ENCODE data around the gene LAMA3. TPM values are rescaled to one million over a fixed set of nuclear protein-coding genes. Genes with fewer than 3 reads are reported as not detected.

LAMA3 gene
- total and polyA plus RNA-seq, 2 of the 13 experiments (the other 11 are each of a cell fraction or from before 2014, with no cell fraction given), result 0.45 to 2.2 TPM

GRCh38 chr18:23982155-23983079 is 293.2 kb downstream of the LAMA3 start (continued):
- TF ChIP-seq ZNF281 (CRISPR knock-in tag; IDR thresholded peaks at IDR 0.05; ENCODE audit: borderline replicate concordance), result peak; percentile 69; the same call in 1 of the 2 replicates
- no peak for TF ChIP-seq ZNF326 (CRISPR knock-in tag; IDR thresholded peaks at IDR 0.05; ENCODE audit: borderline replicate concordance)
- no peak for TF ChIP-seq JARID2 (CRISPR knock-in tag; IDR thresholded peaks at IDR 0.05; ENCODE audit: insufficient replicate concordance)
- TF ChIP-seq STAT5B (CRISPR knock-in tag; IDR thresholded peaks at IDR 0.05), result no peak
- no peak for TF ChIP-seq ZNF646 (CRISPR knock-in tag; IDR thresholded peaks at IDR 0.05)
- TF ChIP-seq SNAI1 (CRISPR knock-in tag; IDR thresholded peaks at IDR 0.05; ENCODE audit: borderline replicate concordance), result no peak
- no peak for TF ChIP-seq ZNF30 (CRISPR knock-in tag; IDR thresholded peaks at IDR 0.05)
- TF ChIP-seq ZNF552 (CRISPR knock-in tag; IDR thresholded peaks at IDR 0.05; ENCODE audit: borderline replicate concordance), result no peak
- peak; percentile 73 for TF ChIP-seq FOXA3 (CRISPR knock-in tag; IDR thresholded peaks at IDR 0.05)
- TF ChIP-seq MXD3 (CRISPR knock-in tag; IDR thresholded peaks at IDR 0.05), result no peak
- no peak for TF ChIP-seq ZNF781 (CRISPR knock-in tag; IDR thresholded peaks at IDR 0.05; ENCODE audit: borderline replicate concordance, not compliant biosample characterization)
- TF ChIP-seq FOXP1 (IDR thresholded peaks at IDR 0.05), result no peak
- TF ChIP-seq FOXP1 (CRISPR knock-in tag; IDR thresholded peaks at IDR 0.05), result peak; percentile 15; the same call in 1 of the 2 replicates
- no peak for TF ChIP-seq SMARCC2 (IDR thresholded peaks at IDR 0.05)
- TF ChIP-seq PHF21A (CRISPR knock-in tag; IDR thresholded peaks at IDR 0.05), result no peak
- TF ChIP-seq ZNF331 (CRISPR knock-in tag; IDR thresholded peaks at IDR 0.05), result peak; percentile 19; the same call in 1 of the 2 replicates
- TF ChIP-seq ZNF136 (CRISPR knock-in tag; IDR thresholded peaks at IDR 0.05; ENCODE audit: low read depth), result no peak
- TF ChIP-seq ELF1 (CRISPR knock-in tag; IDR thresholded peaks at IDR 0.05), result no peak
- no peak for TF ChIP-seq SETDB1 (CRISPR knock-in tag; IDR thresholded peaks at IDR 0.05; ENCODE audit: borderline replicate concordance)
